Fibroblast of peridontal ligament (primary cell): Measurements from ENCODE around the gene C14orf119.

Source experiments
- DNase-seq: peaks from one replicate; pipeline ENCODE4 v3.0.0-alpha.2; 2010; ENCODE audit errors: extremely low read depth

C14orf119 gene

GRCh38 chr14:23060536-23061260, 34.6 kb upstream of the C14orf119 start:
- DNase-seq, result no peak

DNA sequence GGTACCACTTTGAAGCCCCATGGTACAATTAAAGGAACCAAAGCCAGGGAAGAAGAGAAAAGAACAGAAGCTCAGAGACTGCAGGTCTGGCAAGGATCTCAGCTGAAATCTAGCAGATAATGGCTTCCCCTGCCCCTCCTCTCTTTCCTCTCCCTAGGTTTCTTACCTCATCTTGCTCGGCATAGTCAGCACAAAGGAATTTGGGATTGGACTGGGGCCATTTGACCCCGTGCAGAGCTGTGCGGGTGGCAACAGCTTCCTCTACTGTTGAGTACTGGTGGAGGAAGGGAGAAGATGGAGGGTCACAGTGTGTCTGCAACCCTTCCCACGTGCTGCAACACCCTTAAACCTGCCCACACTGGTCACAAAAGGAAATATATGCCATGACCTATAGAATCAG, 33.3 kb upstream of the C14orf119 start:
- peak; percentile 88 for DNase-seq

DNA sequence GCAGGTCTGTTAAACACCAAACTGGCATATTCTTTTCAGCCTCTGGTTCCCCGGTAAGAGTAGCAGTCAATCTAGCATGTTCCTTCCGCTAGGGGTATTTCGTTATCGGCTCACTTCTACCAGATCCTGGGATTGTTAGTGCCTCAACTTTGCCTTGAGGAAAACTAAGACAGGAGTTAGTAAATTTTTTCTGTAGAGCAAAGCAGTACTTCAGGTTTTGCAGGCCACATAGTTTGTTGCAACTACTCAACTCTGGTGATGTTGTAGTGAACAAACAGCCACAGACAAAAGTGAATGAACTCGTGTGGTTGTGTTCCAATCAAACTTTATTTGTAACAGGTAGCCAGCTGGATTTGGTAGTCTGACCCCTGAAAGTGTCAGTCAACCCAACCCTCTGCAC, 31.7 kb upstream of the C14orf119 start:
- no peak for DNase-seq

- DNase-seq, result no peak
Observed at GRCh38 chr14:23066368-23066767, 28.9 kb upstream of the C14orf119 start.

GRCh38 chr14:23066855-23067744, 28.2 kb upstream of the C14orf119 start:
- no peak for DNase-seq

GRCh38 chr14:23067847-23068788, 27.2 kb upstream of the C14orf119 start:
- DNase-seq, result no peak

DNA sequence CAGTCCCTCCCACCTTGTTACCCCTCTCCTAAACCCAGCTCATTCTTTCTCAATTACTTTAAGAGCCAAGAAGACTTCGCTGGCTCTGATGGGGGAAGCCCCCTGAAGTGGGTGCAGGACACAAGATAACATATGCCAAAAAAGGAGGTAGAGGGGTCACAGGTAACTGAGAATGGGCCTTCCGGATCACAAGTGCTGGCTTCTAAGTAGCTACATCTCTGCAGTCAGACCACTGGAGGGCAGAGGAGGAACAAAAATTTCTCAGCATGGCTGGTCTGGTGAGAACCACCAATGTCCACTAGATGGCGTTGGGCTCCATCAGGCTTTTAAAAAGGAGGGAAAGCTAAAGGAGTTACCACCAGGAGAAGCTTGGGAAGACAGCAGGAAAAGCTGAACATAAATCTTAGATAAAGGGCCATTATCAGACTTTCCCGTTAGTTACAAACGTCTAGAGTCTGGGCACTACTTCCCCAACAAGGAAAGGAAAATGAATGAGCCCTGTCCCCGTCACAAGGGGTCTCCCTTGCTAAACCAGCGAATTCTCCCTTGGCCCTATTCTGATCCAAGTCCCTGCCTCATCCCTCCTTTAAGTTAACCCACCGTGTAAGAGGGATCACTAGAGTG, 26.4 kb upstream of the C14orf119 start:
- DNase-seq, result peak; percentile 97

- no peak for DNase-seq
Observed at GRCh38 chr14:23069413-23069806, 25.9 kb upstream of the C14orf119 start.

- peak; percentile 50 for DNase-seq
Observed at GRCh38 chr14:23070262-23071129, 24.8 kb upstream of the C14orf119 start.

DNA sequence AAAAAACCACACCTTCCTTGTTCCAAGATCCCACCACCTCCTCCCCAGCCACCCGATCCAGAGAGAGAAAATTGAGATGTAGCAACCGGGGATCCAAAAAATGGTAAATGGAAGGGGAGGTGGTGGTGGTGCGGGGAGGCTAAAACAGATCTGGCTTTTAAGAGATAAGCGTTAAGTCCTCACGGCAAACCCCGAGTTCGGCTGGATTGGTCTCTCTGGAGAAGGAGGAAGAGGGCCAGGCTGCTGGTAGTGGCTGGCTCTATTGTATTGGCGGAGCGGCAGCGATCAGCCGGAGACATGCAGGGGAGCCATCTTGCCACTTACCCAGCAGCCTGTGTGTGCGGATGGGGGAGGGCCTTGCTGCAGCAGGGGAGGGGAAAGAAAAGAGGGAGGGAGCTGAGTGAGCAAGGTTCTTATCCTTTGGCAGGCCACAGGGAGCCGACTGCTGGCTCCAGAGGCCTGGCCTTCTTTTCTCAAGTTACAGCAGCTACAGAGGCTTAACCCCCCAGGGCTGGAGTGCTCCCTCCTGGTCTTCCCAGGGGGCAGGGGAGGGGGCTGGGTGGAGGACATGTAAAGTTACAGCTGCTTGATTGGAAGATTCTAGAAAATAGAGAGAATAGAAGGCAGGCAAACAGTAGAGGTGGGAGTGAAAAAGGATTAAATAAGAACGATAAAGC, 23.9 kb upstream of the C14orf119 start:
- DNase-seq, result peak; percentile 92

DNA sequence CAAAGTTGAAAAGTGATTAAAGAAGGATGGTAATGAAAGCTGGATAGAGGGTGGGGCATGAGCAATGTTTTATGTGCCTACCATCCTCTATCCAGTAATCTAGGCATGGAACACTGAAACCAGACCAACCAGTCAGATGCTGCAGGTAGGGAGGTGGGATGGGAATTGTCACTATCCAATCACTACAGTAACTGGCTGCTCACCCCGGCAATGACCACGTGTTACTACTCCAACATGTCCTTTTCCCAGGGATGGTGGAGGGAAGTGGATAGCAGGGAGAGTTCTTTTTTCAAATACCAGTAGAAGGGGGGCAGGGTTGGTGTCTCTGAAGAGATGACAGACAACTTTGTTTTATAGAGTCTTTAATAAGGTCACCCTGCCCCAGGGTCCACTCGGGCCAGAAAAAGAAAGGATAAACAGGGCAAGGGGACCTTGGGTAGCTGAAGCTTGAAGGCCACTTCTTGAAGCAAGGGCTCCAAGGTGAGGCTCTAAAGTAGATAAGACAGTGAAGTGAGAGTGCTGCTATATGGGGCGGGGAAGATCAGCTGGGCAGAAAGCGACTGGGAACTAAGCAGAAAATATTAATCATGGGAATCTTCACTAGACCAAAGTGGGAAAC, 23.3 kb upstream of the C14orf119 start:
- no peak for DNase-seq

DNA sequence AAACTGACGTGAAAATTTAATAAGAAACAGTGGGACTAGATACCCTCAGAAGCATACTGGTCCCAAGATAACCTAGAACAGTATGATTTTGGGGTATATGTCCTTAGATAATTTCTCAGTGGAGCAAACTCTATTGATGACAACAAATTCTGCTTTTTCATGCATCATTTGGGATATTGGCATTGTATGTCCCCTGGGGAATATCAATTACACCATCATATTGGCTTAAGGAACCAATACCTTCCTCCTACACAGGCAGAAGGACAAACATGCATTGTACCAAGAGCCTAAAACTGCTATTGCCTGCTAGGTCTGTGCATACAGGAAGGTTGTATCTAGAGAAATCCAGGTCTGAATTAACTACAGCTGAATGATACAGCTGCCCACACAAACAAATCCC, 20.4 kb upstream of the C14orf119 start:
- no peak for DNase-seq

- peak; percentile 64 for DNase-seq
Observed at GRCh38 chr14:23076785-23077408, 18.4 kb upstream of the C14orf119 start.

GRCh38 chr14:23077962-23078361, 17.3 kb upstream of the C14orf119 start:
- peak; percentile 36 for DNase-seq

DNA sequence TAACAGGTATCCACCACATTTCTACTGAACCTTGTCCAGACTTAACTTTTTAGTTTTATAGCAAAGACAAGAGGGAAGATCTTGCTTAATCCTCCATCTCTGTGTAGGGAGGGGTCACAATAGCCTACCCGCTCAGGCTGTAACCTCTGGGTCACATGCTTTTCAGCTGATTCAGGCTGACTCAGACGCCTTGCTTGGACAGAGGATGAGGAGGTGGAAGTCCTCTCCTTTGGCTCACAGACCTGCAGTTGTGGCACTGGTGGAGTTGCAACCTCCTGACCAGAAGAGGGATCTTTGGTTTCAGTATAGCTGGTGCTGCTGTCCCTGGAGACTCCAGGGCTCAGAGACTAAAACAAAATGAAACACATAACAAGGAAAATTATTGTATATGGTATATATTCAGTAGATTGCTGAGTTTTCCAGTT, 16.6 kb upstream of the C14orf119 start:
- DNase-seq, result peak; percentile 97

DNA sequence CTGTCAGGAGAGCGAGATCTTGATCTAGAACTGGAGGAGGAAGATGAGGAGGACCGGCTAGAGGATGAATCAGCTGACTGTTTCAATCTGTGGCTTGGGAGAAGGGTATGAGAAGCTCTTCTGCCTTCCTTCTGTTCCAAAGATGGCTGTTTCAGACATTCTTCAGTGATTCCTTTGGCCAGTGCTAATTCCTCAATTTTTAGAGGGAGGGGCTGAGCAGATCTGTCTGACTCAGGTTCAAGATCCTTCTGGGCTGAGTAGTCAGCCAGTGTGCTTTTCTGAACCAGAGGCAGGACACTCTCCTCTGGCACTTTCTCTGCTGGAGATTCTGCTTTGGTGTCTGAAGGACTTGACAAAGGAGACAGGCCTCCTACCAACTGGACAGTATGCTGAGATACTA, 15.6 kb upstream of the C14orf119 start:
- DNase-seq, result peak; percentile 29

DNA sequence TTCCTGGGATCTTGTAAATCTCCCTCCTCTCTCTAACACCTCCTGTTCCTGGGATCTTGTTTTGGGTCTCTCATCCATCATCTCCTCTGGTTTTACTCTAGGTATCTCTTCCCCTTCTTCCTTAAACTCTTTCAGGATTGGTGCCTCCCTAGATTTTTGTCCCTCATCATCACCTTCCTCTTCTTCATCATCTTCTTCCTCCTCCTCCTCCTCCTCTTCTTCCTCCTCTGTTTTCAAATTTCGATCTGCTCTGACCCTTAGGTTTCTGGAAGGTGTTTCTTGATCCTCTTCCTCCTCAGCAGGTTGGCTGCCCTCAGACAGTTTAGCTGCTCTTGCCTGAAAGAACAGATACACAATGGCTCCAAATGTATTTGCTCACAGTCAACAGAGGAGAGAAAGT, 14.8 kb upstream of the C14orf119 start:
- no peak for DNase-seq

GRCh38 chr14:23085458-23085857, 9.8 kb upstream of the C14orf119 start:
- DNase-seq, result peak; percentile 47

DNA sequence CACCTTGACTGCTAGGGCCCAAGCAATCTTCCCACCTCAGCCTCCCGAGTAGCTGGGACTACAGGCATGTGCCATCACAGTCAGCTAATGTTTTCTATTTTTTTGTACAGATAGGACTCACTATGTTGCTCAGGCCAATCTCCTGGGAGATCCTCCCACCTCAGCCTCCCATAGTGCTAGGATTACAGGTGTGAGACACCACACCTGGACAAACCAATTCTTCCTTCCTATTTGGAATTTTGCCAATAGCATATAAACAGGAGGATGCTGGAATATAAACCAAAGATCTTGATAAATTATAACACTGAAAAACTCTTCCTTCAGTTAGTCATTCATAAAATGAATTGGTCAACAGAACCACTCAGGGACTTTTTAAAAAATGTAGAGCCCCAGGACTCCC, 8.7 kb upstream of the C14orf119 start:
- DNase-seq, result no peak
